HL-60 (cell line): Measurements from ENCODE around the gene REPS2.

ENCODE experiments used
- DNase-seq, 2 experiments: peaks; one replicate each; pipeline ENCODE4 v3.0.0-alpha.2; 2010 to 2020; ENCODE audit warnings: low read depth in 1 of 2, low spot score in 1 of 2
- H3K27ac ChIP-seq: fragments of 250-450 bp; sonication (Bioruptor Pico); replicated peaks from 2 replicates; pipeline ENCODE4 v1.5.1; 2020; ENCODE audit warnings: mild to moderate bottlenecking, moderate library complexity
- H3K27me3 ChIP-seq: fragments of 250-450 bp; sonication (Bioruptor Pico); 2 replicates; pipeline ENCODE4 v1.5.1; 2021; ENCODE audit warnings: mild to moderate bottlenecking, moderate library complexity; ENCODE audit not compliant: insufficient read depth, poor library complexity, severe bottlenecking
- H3K4me3 ChIP-seq: replicated peaks from 2 replicates; pipeline ENCODE4 v1.5.1; 2011; ENCODE audit warnings: mild to moderate bottlenecking, control low read depth, low read length; ENCODE audit not compliant: insufficient read depth
- GABPA ChIP-seq: IDR thresholded peaks from 2 replicates; pipeline ENCODE4 v1.6.1; 2012; ENCODE audit warnings: low read depth
- POLR2AphosphoS5 ChIP-seq: IDR thresholded peaks from 2 replicates; pipeline ENCODE4 v1.6.1; 2012; ENCODE audit warnings: low read depth
- REST ChIP-seq: IDR thresholded peaks from 2 replicates; pipeline ENCODE4 v1.6.1; 2012; ENCODE audit warnings: low read depth; ENCODE audit not compliant: insufficient replicate concordance
- SPI1 ChIP-seq: IDR thresholded peaks from 2 replicates; pipeline ENCODE4 v1.6.1; 2012; ENCODE audit warnings: low read depth, mild to moderate bottlenecking, borderline replicate concordance
- TF ChIP-seq, protein P1 (sequence below): IDR thresholded peaks from one replicate; pipeline ENCODE4 v1.5.1; 2011; ENCODE audit warnings: low read length, control low read depth, inconsistent platforms; ENCODE audit not compliant: insufficient read depth

REPS2 gene

GRCh38 chrX:17007134-17007768, 60.8 kb downstream of the REPS2 start:
- no peaks in the 10 kb centered on the region for H3K27me3 ChIP-seq
- H3K27ac ChIP-seq: no peak overlapping the region
- no peak overlapping the region for H3K4me3 ChIP-seq
- DNase-seq: peak in 1 of 2 experiments; percentile 31
- TF ChIP-seq SPI1 (no peak), REST (no peak), POLR2AphosphoS5 (no peak), GABPA (no peak)
- TF ChIP-seq, protein P1, sequence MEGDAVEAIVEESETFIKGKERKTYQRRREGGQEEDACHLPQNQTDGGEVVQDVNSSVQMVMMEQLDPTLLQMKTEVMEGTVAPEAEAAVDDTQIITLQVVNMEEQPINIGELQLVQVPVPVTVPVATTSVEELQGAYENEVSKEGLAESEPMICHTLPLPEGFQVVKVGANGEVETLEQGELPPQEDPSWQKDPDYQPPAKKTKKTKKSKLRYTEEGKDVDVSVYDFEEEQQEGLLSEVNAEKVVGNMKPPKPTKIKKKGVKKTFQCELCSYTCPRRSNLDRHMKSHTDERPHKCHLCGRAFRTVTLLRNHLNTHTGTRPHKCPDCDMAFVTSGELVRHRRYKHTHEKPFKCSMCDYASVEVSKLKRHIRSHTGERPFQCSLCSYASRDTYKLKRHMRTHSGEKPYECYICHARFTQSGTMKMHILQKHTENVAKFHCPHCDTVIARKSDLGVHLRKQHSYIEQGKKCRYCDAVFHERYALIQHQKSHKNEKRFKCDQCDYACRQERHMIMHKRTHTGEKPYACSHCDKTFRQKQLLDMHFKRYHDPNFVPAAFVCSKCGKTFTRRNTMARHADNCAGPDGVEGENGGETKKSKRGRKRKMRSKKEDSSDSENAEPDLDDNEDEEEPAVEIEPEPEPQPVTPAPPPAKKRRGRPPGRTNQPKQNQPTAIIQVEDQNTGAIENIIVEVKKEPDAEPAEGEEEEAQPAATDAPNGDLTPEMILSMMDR: no peak

DNA sequence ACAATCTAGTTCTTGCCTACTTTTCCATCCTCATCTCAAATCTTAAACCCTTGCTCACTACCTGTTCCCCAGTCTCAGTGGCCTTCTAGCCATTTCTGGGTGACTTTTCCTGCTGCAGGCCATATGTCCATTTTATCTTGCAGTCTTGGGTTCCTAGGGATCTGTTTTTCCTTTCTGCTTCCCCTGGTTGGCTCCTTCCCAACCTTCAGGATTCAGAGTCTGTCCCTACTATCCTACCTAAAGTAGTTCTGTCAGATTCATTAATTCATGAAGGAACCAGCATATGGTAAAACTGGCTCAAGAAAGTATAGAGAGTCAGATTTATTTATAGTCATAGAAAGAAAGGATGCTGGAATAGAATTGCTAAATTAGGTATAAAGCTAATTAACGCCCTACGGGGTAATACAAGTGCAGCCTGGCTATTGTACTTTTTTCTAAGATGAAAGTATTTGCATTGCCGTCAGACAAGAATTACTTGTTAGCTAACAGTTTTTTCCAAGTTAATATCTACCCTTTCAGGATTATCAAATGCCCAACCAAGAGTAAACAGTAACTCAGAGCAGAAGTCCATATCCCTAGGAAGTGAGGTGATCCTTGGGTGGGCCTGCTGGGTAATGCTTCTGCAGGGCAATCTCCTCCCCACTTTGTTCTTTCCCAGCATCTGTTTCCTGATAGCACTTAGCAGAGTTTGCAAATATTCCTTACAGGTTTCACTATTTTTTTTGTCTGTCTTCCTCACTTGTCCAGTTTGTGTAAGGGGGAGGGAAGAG, 63.6 kb downstream of the REPS2 start:
- DNase-seq: no peak
- no peak for TF ChIP-seq SPI1
- TF ChIP-seq, protein P1: no peak
- TF ChIP-seq GABPA: no peak
- TF ChIP-seq POLR2AphosphoS5: no peak
- no peak for TF ChIP-seq REST
- no peak overlapping the region for H3K4me3 ChIP-seq
- no peak overlapping the region for H3K27ac ChIP-seq
- no peaks in the 10 kb centered on the region for H3K27me3 ChIP-seq

DNA sequence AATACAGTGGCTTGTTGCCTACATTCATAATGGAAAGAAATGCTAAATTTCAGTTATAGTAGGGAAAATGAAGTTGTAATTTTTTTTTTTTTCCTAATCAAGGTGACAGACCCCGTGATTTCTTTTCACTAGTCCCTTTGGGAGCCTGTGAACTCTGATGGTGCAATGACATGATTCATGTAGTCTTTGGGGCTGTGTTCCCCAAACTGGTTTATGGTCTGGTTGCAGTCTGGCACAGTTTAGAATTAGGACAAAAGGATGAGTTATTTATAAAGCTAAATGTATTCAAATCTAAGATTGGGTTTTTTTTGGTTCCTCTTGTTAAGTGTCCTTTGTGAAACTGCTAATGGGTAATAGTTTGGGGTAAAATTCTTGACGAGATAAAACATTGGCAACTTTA, 66.0 kb downstream of the REPS2 start:
- TF ChIP-seq POLR2AphosphoS5 (no peak), SPI1 (no peak)
- TF ChIP-seq, protein P1: no peak
- H3K27ac ChIP-seq: no peak overlapping the region
- no peaks in the 10 kb centered on the region for H3K27me3 ChIP-seq
- H3K4me3 ChIP-seq: no peak overlapping the region
- no peak for DNase-seq
